Gastrocnemius medialis (tissue), 4 donors: ENCODE data around the gene ADAMTS14. TPM values are rescaled to one million over a fixed set of nuclear protein-coding genes. Genes with fewer than 3 reads are reported as not detected.
"Not testable (repeated sequence)": the region's sequence is repeated elsewhere in the genome, so short reads cannot be mapped to it uniquely, and the experiment has no call there.

Experiments
- ATAC-seq, 2 donors: fragments of 150-250 bp; one replicate each; pipeline ENCODE4 v1.9.1; 2016
- DNase-seq, 2 donors: peaks; one replicate each; pipeline ENCODE4 v3.0.0-alpha.2; 2019
- H3K27ac ChIP-seq, 4 donors: fragments of 200-600 bp; sonication (generic); 1 replicate in 1 of 4; 2 replicates in 3 of 4; pipeline ENCODE4 v1.5.1; 2016 to 2018; ENCODE audit warnings: mild to moderate bottlenecking in 2 of 4, moderate library complexity in 1 of 4
- H3K27me3 ChIP-seq, 3 donors: fragments of 200-600 bp; sonication (generic) in 2 of 3; 1 replicate in 1 of 3; 2 replicates in 2 of 3; pipeline versions ENCODE4 v1.5.1 to v1.6.0; 2016 to 2019; ENCODE audit warnings: mild to moderate bottlenecking in 1 of 3, moderate library complexity in 1 of 3
- H3K36me3 ChIP-seq, 2 donors: fragments of 200-600 bp; sonication (generic) in 1 of 2; one replicate each; pipeline ENCODE4 v1.5.1; 2017 to 2018
- H3K4me1 ChIP-seq, 2 donors: fragments of 200-600 bp; sonication (generic) in 1 of 2; one replicate each; pipeline ENCODE4 v1.5.1; 2016 to 2017; ENCODE audit warnings: mild to moderate bottlenecking in 2 of 2
- H3K4me3 ChIP-seq, 4 donors: fragments of 200-600 bp; sonication (generic) in 3 of 4; 1 replicate in 1 of 4; 2 replicates in 3 of 4; pipeline ENCODE4 v1.5.1; 2016 to 2019; ENCODE audit warnings: mild to moderate bottlenecking in 2 of 4
- H3K9me3 ChIP-seq, 3 donors: fragments of 200-600 bp; sonication (generic) in 2 of 3; 1 replicate in 1 of 3; 2 replicates in 2 of 3; pipeline ENCODE4 v1.5.1; 2016 to 2019
- POLR2A ChIP-seq, 2 donors: fragments of 450-650 bp; IDR thresholded peaks; one replicate each; pipeline ENCODE4 v1.6.1; 2017; ENCODE audit warnings: antibody characterized with exemption in 2 of 2, mild to moderate bottlenecking in 2 of 2, moderate library complexity in 2 of 2
- in situ Hi-C, 4 donors: fragments of 200-750 bp; cut with MboI; loops; one replicate each; pipeline versions ENCODE4 v1.15.0 to v1.8.0; 2017; ENCODE audit warnings: low sequenced_read_pairs in 4 of 4
- intact Hi-C: fragments of 100-400 bp; cut with DNase I; formaldehyde crosslinking; loops from one replicate; pipeline ENCODE4 v1.15.1; 2023; ENCODE audit warnings: low total_unique reads
- total RNA-seq, 4 donors: library from RNA; depleted of rRNA; stranded (reverse); fragments of >200 nt; gene quantifications; one replicate each; pipeline versions ENCODE4 v1.1.0 to v1.2.3, GENCODE V29; 2016
- TF ChIP-seq, protein P1 (sequence below), 5 experiments: fragments of 450-650 bp in 3 of 5; fragments of 200-600 bp in 2 of 5; sonication (generic) in 2 of 5; IDR thresholded peaks in 4 of 5; conservative IDR thresholded peaks in 1 of 5; 1 replicate in 4 of 5; 2 replicates in 1 of 5; pipeline ENCODE4 v1.5.1; 2016 to 2019; ENCODE audit warnings: antibody characterized with exemption in 5 of 5, mild to moderate bottlenecking in 3 of 5, moderate library complexity in 3 of 5

Gene ADAMTS14
- total RNA-seq, 4 donors from 2014 or later = 0.10 TPM; not detected in 3

DNA sequence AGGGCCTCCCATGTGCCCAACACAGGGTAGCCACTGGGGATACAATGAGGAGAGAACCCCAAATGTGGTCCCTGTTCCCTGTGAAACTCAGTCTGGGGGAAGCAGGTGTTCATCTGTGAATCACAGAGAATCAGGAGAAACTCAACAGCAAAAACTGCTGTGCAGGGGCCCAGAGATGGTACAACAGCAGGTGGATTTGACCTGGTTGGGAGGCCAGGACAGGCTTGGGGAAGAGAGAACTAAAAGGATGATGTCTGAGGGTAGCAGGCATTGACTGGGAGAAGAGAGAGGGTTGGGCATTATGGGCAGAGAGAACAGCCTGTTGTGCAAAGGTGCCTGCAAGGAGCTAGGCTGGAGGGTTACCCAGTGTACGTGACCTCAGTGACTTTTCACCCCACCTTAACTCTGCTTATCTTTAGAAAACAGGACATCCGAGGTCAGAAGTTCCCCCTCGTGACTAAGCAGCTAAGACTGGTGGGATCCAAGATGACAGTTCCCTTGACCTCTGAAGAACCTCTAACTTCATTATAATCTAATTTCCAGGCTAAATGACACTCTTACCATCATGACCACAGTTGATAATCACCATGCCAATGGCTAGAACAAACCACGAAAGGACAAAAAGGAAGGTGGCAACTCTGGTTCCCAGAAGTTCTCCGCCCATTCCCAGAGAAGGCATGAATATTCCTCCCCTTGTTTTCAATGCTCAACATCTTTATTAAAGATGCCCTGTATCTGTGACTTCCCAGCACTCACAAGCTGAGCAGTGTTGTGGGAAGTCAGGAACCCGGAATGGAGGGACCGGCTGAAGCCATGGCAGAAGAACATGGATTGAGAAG, 5.1 kb upstream of the ADAMTS14 start:
- no peaks in the 10 kb centered on the region for H3K27me3 ChIP-seq
- no peak for ATAC-seq
- intact Hi-C loops (no loop called here), in situ Hi-C loops (no loop called here)
- no peak for TF ChIP-seq POLR2A (IDR thresholded peaks at IDR 0.05)
- TF ChIP-seq, protein P1, sequence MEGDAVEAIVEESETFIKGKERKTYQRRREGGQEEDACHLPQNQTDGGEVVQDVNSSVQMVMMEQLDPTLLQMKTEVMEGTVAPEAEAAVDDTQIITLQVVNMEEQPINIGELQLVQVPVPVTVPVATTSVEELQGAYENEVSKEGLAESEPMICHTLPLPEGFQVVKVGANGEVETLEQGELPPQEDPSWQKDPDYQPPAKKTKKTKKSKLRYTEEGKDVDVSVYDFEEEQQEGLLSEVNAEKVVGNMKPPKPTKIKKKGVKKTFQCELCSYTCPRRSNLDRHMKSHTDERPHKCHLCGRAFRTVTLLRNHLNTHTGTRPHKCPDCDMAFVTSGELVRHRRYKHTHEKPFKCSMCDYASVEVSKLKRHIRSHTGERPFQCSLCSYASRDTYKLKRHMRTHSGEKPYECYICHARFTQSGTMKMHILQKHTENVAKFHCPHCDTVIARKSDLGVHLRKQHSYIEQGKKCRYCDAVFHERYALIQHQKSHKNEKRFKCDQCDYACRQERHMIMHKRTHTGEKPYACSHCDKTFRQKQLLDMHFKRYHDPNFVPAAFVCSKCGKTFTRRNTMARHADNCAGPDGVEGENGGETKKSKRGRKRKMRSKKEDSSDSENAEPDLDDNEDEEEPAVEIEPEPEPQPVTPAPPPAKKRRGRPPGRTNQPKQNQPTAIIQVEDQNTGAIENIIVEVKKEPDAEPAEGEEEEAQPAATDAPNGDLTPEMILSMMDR (IDR thresholded peaks at IDR 0.05 in 4 of 5, conservative IDR thresholded peaks at IDR 0.05 in 1 of 5) = no peak
- no peak for DNase-seq
- no peaks in the 10 kb centered on the region for H3K36me3 ChIP-seq
- no peaks in the 10 kb centered on the region for H3K9me3 ChIP-seq
- no peak overlapping the region for H3K27ac ChIP-seq
- no peak overlapping the region for H3K4me3 ChIP-seq
- no peaks in the 10 kb centered on the region for H3K4me1 ChIP-seq

- H3K36me3 ChIP-seq, H3K4me3 ChIP-seq: not testable (repeated sequence)
These were observed 4.5 kb upstream of the ADAMTS14 start for GRCh38 chr10:70667818-70668217.

DNA sequence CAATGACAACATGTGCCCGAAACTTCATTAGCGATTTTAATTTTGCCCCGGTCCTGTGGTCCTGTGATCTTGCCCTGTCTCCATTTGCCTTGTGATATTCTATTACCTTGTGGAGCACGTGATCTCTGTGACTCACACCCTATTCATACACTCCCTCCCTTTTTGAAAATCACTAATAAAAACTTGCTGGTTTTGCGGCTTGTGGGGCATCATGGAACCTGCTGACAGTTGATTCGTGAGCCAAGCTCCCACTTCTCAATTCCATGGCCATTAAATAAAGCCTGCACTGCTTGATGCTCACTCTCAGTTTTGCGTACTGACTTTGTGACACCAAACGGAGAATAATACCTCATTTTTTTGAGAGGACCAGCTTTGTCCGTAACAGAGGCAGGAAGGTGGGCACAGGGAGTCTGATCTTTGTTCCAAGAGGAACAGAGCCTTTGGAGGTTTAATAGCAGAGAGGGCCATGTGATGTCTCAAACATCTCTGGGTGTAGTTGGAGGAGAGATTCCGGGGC, 3.8 kb upstream of the ADAMTS14 start:
- no peak for DNase-seq
- intact Hi-C loops = no loop called here
- Histone ChIP-seq H3K27me3 (peaks cover 0 to 4% (median 0%) of the 10 kb centered on the region in 3 donors), H3K27ac (no peak overlapping the region), H3K9me3 (no peaks in the 10 kb centered on the region), H3K4me1 (peaks cover 6 to 9% of the 10 kb centered on the region in 2 donors), H3K4me3 (no peak overlapping the region), H3K36me3 (no peaks in the 10 kb centered on the region)
- no peak for ATAC-seq
- TF ChIP-seq POLR2A (IDR thresholded peaks at IDR 0.05) = no peak
- in situ Hi-C loops = no loop called here

More at GRCh38 chr10:70667818-70668217, 4.5 kb upstream of the ADAMTS14 start:
- DNase-seq, H3K9me3 ChIP-seq, in situ Hi-C loops, H3K4me1 ChIP-seq, ATAC-seq, H3K27ac ChIP-seq, intact Hi-C loops, H3K27me3 ChIP-seq: not testable (repeated sequence)

DNA sequence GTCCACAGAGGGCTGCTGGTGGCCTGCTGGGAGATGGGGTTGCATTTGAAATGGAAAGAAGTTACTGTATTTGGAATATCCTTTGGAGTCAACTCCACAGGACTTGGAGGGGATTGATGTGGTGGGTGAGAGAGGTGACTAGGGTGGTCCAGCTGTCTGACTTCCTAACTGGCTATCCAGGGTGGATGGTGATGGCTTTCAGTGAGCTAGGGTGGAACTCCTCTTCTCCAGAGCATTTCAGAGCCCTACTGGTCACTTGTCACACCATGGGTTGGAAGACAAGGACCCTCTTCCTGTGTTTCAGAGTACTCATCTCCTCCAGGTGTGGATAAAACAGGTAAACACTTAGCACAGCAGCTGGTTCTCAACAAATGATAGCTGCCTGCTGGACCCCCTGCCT, 3.3 kb upstream of the ADAMTS14 start:
- in situ Hi-C loops (no loop called here), intact Hi-C loops (no loop called here)
- Histone ChIP-seq H3K27me3 (peaks cover 0 to 7% (median 0%) of the 10 kb centered on the region in 3 donors), H3K9me3 (no peaks in the 10 kb centered on the region), H3K27ac (no peak overlapping the region), H3K36me3 (no peaks in the 10 kb centered on the region), H3K4me1 (peaks cover 6 to 13% of the 10 kb centered on the region in 2 donors), H3K4me3 (no peak overlapping the region)
- TF ChIP-seq, protein P1 (IDR thresholded peaks at IDR 0.05 in 4 of 5, conservative IDR thresholded peaks at IDR 0.05 in 1 of 5) = no peak
- TF ChIP-seq POLR2A (IDR thresholded peaks at IDR 0.05) = no peak
- ATAC-seq (no peak), DNase-seq (no peak)

- in situ Hi-C loops = no loop called here
- no peaks in the 10 kb centered on the region for H3K9me3 ChIP-seq
- H3K27me3 ChIP-seq = peaks cover 0 to 9% (median 0%) of the 10 kb centered on the region in 3 donors
- H3K27ac ChIP-seq = no peak overlapping the region
- H3K4me3 ChIP-seq = no peak overlapping the region
- H3K4me1 ChIP-seq = peaks cover 6 to 13% of the 10 kb centered on the region in 2 donors
- TF ChIP-seq, protein P1 (IDR thresholded peaks at IDR 0.05 in 4 of 5, conservative IDR thresholded peaks at IDR 0.05 in 1 of 5) = no peak
- TF ChIP-seq POLR2A (IDR thresholded peaks at IDR 0.05) = no peak
- no peak for DNase-seq
- no peaks in the 10 kb centered on the region for H3K36me3 ChIP-seq
- intact Hi-C loops = no loop called here
- no peak for ATAC-seq
These were observed 2.5 kb upstream of the ADAMTS14 start for GRCh38 chr10:70669732-70670317.
